Testis (tissue), 3 donors: Measurements from ENCODE around the gene NUAK1. TPM values are rescaled to one million over a fixed set of nuclear protein-coding genes. Genes with fewer than 3 reads are reported as not detected.

Experiments used
- DNase-seq: peaks from one replicate; pipeline ENCODE4 v3.0.0-alpha.2; 2019
- H3K27ac ChIP-seq, 2 donors: fragments of 200-600 bp; sonication (generic); one replicate each; pipeline ENCODE4 v1.5.1; 2019
- H3K27me3 ChIP-seq: fragments of 200-600 bp; sonication (generic); one replicate; pipeline ENCODE4 v1.5.1; 2019
- H3K36me3 ChIP-seq: fragments of 200-600 bp; sonication (generic); one replicate; pipeline ENCODE4 v1.5.1; 2017; ENCODE audit warnings: low read depth; ENCODE audit errors: missing control alignments
- H3K4me1 ChIP-seq: fragments of 200-600 bp; sonication (generic); one replicate; pipeline ENCODE4 v1.5.1; 2019
- H3K4me3 ChIP-seq, 2 donors: fragments of 200-600 bp; sonication (generic); one replicate each; pipeline ENCODE4 v1.5.1; 2017 to 2019
- H3K9me3 ChIP-seq: fragments of 200-600 bp; sonication (generic); one replicate; pipeline ENCODE4 v1.5.1; 2017
- POLR2A ChIP-seq: fragments of 450-650 bp; IDR thresholded peaks from one replicate; pipeline ENCODE4 v1.6.1; 2017; ENCODE audit warnings: antibody characterized with exemption, mild to moderate bottlenecking, moderate library complexity
- WGBS, 2 donors: methylation state at CpG; one replicate each; pipeline ENCODE4 v1.1.5; 2018; 5-methylcytosine and 5-hydroxymethylcytosine counted together
- intact Hi-C: fragments of 100-400 bp; cut with DNase I; formaldehyde crosslinking; loops from one replicate; pipeline ENCODE4 v1.15.1; 2023; ENCODE audit warnings: low total_unique reads
- polyA plus RNA-seq: library from polyadenylated mRNA; stranded (reverse); fragments of 350-450 nt; fragmentation: Illumina TruSeq; extraction: RNeasy Lipid Tissue Mini Kit (QIAGEN cat#74804); gene quantifications from one replicate; pipeline ENCODE4 v1.2.3, GENCODE V29; 2014; ENCODE audit warnings: low read depth, low replicate concordance; ENCODE audit not compliant: insufficient read depth
- total RNA-seq, 2 donors: library from RNA; depleted of rRNA; stranded (reverse); fragments of >200 nt; gene quantifications; one replicate each; pipeline ENCODE4 v1.2.3, GENCODE V29; 2016
- TF ChIP-seq, protein P1 (sequence below), 3 experiments: fragments of 450-650 bp in 2 of 3; fragments of 200-600 bp in 1 of 3; sonication (generic) in 1 of 3; IDR thresholded peaks; one replicate each; pipeline ENCODE4 v1.5.1; 2016 to 2019; ENCODE audit warnings: antibody characterized with exemption in 3 of 3, mild to moderate bottlenecking in 2 of 3, moderate library complexity in 1 of 3

NUAK1 gene
- total and polyA plus RNA-seq, 3 donors from 2014 or later: 6.6 to 9.1 (median 8.2) TPM

DNA sequence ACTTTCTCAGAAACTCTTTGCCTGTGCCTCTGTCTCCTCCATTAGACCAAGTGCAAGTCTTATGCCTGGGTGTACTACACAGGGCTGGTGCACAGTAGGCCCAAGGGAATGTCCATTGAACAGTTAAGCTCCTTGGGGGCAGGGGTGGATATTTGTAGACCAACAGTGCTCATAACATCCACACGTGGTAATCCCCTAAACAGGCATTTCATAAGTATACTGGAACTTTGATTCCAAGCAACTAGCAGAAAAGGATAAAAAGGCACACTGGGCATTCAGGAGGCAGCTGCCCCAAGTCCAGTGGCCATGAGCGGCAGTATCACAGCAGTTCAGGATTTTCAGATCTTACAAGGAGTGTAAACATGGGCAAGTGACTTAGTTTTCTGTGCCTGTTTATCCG is 16.8 kb downstream of the NUAK1 start:
- no peaks in the 10 kb centered on the region for H3K9me3 ChIP-seq
- H3K27me3 ChIP-seq: no peaks in the 10 kb centered on the region
- TF ChIP-seq, protein P1, sequence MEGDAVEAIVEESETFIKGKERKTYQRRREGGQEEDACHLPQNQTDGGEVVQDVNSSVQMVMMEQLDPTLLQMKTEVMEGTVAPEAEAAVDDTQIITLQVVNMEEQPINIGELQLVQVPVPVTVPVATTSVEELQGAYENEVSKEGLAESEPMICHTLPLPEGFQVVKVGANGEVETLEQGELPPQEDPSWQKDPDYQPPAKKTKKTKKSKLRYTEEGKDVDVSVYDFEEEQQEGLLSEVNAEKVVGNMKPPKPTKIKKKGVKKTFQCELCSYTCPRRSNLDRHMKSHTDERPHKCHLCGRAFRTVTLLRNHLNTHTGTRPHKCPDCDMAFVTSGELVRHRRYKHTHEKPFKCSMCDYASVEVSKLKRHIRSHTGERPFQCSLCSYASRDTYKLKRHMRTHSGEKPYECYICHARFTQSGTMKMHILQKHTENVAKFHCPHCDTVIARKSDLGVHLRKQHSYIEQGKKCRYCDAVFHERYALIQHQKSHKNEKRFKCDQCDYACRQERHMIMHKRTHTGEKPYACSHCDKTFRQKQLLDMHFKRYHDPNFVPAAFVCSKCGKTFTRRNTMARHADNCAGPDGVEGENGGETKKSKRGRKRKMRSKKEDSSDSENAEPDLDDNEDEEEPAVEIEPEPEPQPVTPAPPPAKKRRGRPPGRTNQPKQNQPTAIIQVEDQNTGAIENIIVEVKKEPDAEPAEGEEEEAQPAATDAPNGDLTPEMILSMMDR (IDR thresholded peaks at IDR 0.05): no peak
- no peak for TF ChIP-seq POLR2A
- no peak for DNase-seq
- intact Hi-C loops: no loop called here
- no peak overlapping the region for H3K27ac ChIP-seq
- H3K4me1 ChIP-seq: peaks cover 4% of the 10 kb centered on the region
- H3K36me3 ChIP-seq: no peaks in the 10 kb centered on the region
- no peak overlapping the region for H3K4me3 ChIP-seq
- WGBS, 2 donors: 84 to 95% methylated on average over 3 of the region's 3 CpGs

DNA sequence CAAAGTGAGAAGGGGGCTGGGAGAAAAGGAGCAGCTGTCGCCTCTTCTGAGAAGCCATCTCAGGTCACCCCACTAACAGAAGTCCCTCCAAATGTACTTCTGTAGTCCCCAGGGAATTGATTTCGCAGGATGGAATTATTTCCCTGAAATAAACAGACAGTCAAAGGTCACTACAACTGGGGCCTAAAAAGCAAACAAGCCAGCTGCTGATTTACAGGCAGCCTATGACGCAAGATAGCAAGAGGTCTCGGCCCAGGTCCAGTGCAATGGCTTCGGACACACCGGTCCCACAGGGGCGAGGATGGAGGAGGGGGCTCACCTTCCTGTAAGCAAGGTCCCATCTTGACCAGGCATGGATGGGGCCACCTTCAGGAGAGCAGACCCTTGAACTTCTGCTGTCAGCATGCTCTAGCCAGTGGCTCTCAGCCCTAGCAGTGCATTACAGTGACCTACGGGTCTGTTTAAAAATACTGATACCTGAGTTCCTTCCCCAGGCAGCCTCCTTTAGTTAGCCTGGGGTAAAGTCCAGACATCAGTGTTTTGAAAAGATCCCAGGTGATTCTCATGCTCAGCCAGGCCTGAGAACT is 18.1 kb downstream of the NUAK1 start:
- Histone ChIP-seq H3K4me3 (no peak overlapping the region), H3K27ac (no peak overlapping the region), H3K9me3 (no peaks in the 10 kb centered on the region), H3K36me3 (no peaks in the 10 kb centered on the region), H3K27me3 (no peaks in the 10 kb centered on the region), H3K4me1 (peaks cover 4% of the 10 kb centered on the region)
- no peak for DNase-seq
- TF ChIP-seq POLR2A: no peak
- TF ChIP-seq, protein P1 (IDR thresholded peaks at IDR 0.05): no peak
- 69 to 70% methylated on average over 7 to 8 of the region's 8 CpGs for WGBS, 2 donors
- intact Hi-C loops: no loop called here

DNA sequence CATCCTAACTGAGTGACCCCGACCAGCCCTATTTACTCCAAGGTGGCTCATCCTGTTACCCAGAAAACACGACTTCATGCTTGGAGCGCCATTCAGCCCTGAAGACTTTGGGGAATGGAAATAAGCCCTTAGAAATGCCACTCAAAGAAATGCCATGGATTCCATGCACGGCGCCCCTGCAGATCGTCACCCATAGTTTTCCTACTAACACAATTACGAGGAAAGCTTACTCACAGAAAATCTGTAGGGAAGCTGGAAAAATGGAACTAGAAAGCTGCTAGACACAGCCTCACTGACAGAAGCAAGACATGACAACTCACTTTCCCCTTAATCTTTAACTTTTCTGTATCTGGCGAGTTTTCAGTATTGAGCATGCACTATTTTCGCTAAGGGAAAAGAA is 19.5 kb downstream of the NUAK1 start:
- Histone ChIP-seq H3K9me3 (no peaks in the 10 kb centered on the region), H3K4me3 (no peak overlapping the region), H3K27me3 (no peaks in the 10 kb centered on the region), H3K36me3 (no peaks in the 10 kb centered on the region), H3K27ac (no peak overlapping the region), H3K4me1 (peaks cover 4% of the 10 kb centered on the region)
- intact Hi-C loops: no loop called here
- no peak for DNase-seq
- no peak for TF ChIP-seq POLR2A
- TF ChIP-seq, protein P1 (IDR thresholded peaks at IDR 0.05): no peak
- WGBS, 2 donors: 83 to 87% methylated on average over 9 of the region's 9 CpGs

DNA sequence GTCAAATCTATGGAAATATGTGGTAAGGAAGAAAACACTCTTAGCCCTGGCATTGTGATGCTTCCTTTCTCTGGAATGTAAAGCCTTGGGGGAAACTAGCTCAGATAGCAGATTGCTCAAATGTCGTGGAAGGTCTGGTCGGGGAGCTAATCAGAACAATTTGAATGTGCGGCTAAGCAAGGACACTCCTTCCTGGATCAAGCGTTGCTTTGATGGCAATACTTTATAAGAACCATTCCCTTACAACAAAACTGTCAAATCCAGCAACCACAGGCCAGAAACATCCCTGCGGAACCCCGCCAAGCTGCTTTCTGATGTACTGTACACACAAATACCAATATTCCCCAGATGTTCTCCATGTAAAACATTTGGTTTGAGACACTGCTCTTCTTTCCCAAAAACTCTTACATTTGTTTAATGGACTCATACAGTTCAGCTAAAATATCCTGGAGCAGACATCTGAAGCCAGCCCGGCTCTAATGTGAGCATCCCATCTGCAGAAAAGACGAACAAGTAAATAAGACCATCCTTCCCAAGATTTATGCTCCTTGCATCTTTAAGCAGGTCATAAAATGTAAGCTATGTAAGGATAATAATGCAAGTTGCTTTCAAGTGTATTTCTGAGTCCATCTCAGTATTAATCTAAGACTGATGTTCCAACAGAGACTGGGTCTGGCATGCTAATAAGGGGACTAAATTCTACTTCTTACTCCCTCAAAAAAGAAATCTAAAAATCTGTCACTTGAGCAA is 20.2 kb downstream of the NUAK1 start:
- DNase-seq: no peak
- Histone ChIP-seq H3K36me3 (no peaks in the 10 kb centered on the region), H3K4me3 (no peak overlapping the region), H3K27me3 (no peaks in the 10 kb centered on the region), H3K9me3 (no peaks in the 10 kb centered on the region), H3K27ac (no peak overlapping the region), H3K4me1 (peaks cover 6% of the 10 kb centered on the region)
- WGBS, 2 donors: 68 to 83% methylated on average over 8 of the region's 8 CpGs
- intact Hi-C loops: no loop called here
- TF ChIP-seq POLR2A: no peak
- TF ChIP-seq, protein P1 (IDR thresholded peaks at IDR 0.05): no peak
